ENCODE data around the gene ANKLE1. TPM values are rescaled to one million over a fixed set of nuclear protein-coding genes. Genes with fewer than 3 reads are reported as not detected.

The ANKLE1 gene
- polyA plus RNA-seq, 1 donor (not counting 4 experiments of a cell fraction or from before 2014, with no cell fraction given): 0.30 TPM

DNA sequence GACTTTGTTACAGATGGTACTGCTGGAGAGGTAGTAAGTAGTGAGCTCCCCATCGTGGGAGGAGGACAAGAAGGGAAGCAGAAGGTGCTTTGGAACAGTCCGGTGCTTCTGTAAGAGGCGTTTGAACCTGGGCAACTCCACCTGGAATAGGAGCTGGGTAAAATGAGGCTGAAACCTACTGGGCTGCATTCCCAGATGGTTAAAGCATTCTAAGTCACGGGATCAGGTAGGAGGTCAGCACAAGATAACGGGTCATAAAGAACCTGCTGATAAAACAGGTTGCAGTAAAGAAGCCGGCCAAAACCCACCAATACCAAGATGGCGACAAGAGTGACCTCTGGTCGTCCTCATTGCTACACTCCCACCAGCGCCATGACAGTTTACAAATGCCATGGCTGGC, 5.1 kb downstream of the ANKLE1 start:
- H3K4me3 ChIP-seq (ENCODE audit: control insufficient read depth in 2 of 3, extremely low read depth in 1 of 3, insufficient read depth in 2 of 3, low read depth in 1 of 3, low read length in 3 of 3): no peak overlapping the region
- no peaks in the 10 kb centered on the region for H3K9me3 ChIP-seq (ENCODE audit: control insufficient read depth, low read depth, low read length)
- no peaks in the 10 kb centered on the region for H3K27me3 ChIP-seq (ENCODE audit: control insufficient read depth, extremely low read depth, insufficient read depth, low read length)
- no peak overlapping the region for H3K9ac ChIP-seq (ENCODE audit: control insufficient read depth, extremely low read depth, insufficient read depth, low read length)
- H3K79me2 ChIP-seq (ENCODE audit: control insufficient read depth, insufficient read depth, low read length): no peaks in the 10 kb centered on the region
- no peak overlapping the region for H2AFZ ChIP-seq (ENCODE audit: control insufficient read depth, low read length)
- TF ChIP-seq EZH2 (IDR thresholded peaks at IDR 0.05; ENCODE audit: low read length): no peak
- TF ChIP-seq, protein P1, sequence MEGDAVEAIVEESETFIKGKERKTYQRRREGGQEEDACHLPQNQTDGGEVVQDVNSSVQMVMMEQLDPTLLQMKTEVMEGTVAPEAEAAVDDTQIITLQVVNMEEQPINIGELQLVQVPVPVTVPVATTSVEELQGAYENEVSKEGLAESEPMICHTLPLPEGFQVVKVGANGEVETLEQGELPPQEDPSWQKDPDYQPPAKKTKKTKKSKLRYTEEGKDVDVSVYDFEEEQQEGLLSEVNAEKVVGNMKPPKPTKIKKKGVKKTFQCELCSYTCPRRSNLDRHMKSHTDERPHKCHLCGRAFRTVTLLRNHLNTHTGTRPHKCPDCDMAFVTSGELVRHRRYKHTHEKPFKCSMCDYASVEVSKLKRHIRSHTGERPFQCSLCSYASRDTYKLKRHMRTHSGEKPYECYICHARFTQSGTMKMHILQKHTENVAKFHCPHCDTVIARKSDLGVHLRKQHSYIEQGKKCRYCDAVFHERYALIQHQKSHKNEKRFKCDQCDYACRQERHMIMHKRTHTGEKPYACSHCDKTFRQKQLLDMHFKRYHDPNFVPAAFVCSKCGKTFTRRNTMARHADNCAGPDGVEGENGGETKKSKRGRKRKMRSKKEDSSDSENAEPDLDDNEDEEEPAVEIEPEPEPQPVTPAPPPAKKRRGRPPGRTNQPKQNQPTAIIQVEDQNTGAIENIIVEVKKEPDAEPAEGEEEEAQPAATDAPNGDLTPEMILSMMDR (optimal IDR thresholded peaks at IDR 0.05 in 1 of 3, IDR thresholded peaks at IDR 0.05 in 1 of 3, conservative IDR thresholded peaks at IDR 0.05 in 1 of 3; ENCODE audit: extremely low read depth in 1 of 3, insufficient read depth in 2 of 3, low read length in 3 of 3): no peak
- no peak overlapping the region for H3K4me2 ChIP-seq (ENCODE audit: control insufficient read depth, extremely low read depth, insufficient read depth, low read depth, low read length)
- DNase-seq (ENCODE audit: low read depth, low spot score) (no peak), FAIRE-seq (no peak)
- peaks cover 6% of the 10 kb centered on the region for H3K4me1 ChIP-seq (ENCODE audit: control insufficient read depth, extremely low read depth, insufficient read depth, low read length)
- H3K27ac ChIP-seq (ENCODE audit: control insufficient read depth, insufficient read depth, low read length): no peak overlapping the region
- no peaks in the 10 kb centered on the region for H4K20me1 ChIP-seq (ENCODE audit: control insufficient read depth, extremely low read depth, insufficient read depth, low read length)
- no peaks in the 10 kb centered on the region for H3K9me1 ChIP-seq (ENCODE audit: control insufficient read depth, extremely low read depth, insufficient read depth, low read length)
- dilution Hi-C loops (cut with MboI; ENCODE audit: extremely low pct_ligation_motif_present, low sequenced_read_pairs): no loop called here
- H3K36me3 ChIP-seq (ENCODE audit: control insufficient read depth in 2 of 2, extremely low read depth in 1 of 2, insufficient read depth in 2 of 2, low read length in 2 of 2): peaks cover 0 to 2% of the 10 kb centered on the region in 2 experiments

GRCh38 chr19:17289489-17289888, 7.8 kb downstream of the ANKLE1 start:
- no peak for DNase-seq (ENCODE audit: low read depth, low spot score)
- no peaks in the 10 kb centered on the region for H4K20me1 ChIP-seq (ENCODE audit: control insufficient read depth, extremely low read depth, insufficient read depth, low read length)
- no peaks in the 10 kb centered on the region for H3K4me1 ChIP-seq (ENCODE audit: control insufficient read depth, extremely low read depth, insufficient read depth, low read length)
- no peak for FAIRE-seq
- no peak overlapping the region for H3K9ac ChIP-seq (ENCODE audit: control insufficient read depth, extremely low read depth, insufficient read depth, low read length)
- dilution Hi-C loops (cut with MboI; ENCODE audit: extremely low pct_ligation_motif_present, low sequenced_read_pairs): no loop called here
- no peaks in the 10 kb centered on the region for H3K27me3 ChIP-seq (ENCODE audit: control insufficient read depth, extremely low read depth, insufficient read depth, low read length)
- peaks cover 4% of the 10 kb centered on the region for H3K79me2 ChIP-seq (ENCODE audit: control insufficient read depth, insufficient read depth, low read length)
- H3K9me3 ChIP-seq (ENCODE audit: control insufficient read depth, low read depth, low read length): no peaks in the 10 kb centered on the region
- TF ChIP-seq, protein P1 (optimal IDR thresholded peaks at IDR 0.05 in 1 of 3, IDR thresholded peaks at IDR 0.05 in 1 of 3, conservative IDR thresholded peaks at IDR 0.05 in 1 of 3; ENCODE audit: extremely low read depth in 1 of 3, insufficient read depth in 2 of 3, low read length in 3 of 3): no peak
- TF ChIP-seq EZH2 (IDR thresholded peaks at IDR 0.05; ENCODE audit: low read length): no peak
- no peak overlapping the region for H3K27ac ChIP-seq (ENCODE audit: control insufficient read depth, insufficient read depth, low read length)
- no peaks in the 10 kb centered on the region for H3K9me1 ChIP-seq (ENCODE audit: control insufficient read depth, extremely low read depth, insufficient read depth, low read length)
- peaks cover 0 to 7% of the 10 kb centered on the region in 2 experiments for H3K36me3 ChIP-seq (ENCODE audit: control insufficient read depth in 2 of 2, extremely low read depth in 1 of 2, insufficient read depth in 2 of 2, low read length in 2 of 2)
- H2AFZ ChIP-seq (ENCODE audit: control insufficient read depth, low read length): no peak overlapping the region
- H3K4me3 ChIP-seq (ENCODE audit: control insufficient read depth in 2 of 3, extremely low read depth in 1 of 3, insufficient read depth in 2 of 3, low read depth in 1 of 3, low read length in 3 of 3): no peak overlapping the region
- no peak overlapping the region for H3K4me2 ChIP-seq (ENCODE audit: control insufficient read depth, extremely low read depth, insufficient read depth, low read depth, low read length)
